WTC11 (cell line): ENCODE data around the gene TVP23C. TPM values are rescaled to one million over a fixed set of nuclear protein-coding genes. Genes with fewer than 3 reads are reported as not detected.

Experiments
- ATAC-seq: fragments of 200-7000 bp; cut with Tn5 transposase; 2 replicates; pipeline ENCODE4 v1.10.0; 2021; ENCODE audit warnings: mild to moderate bottlenecking, moderate library complexity
- CTCF ChIA-PET: fragments of 300-600 bp; sonication (Branson Sonifier 250); formaldehyde crosslinking; loops from one replicate; lab custom pipeline; 2021; ENCODE audit warnings: antibody characterized with exemption; lab: Charles Lee
- POLR2A ChIA-PET: fragments of 350-600 bp; sonication (Branson Sonifier 250); formaldehyde crosslinking; loops from one replicate; lab custom pipeline; 2021; ENCODE audit warnings: antibody characterized with exemption; lab: Charles Lee
- DNase-seq: peaks from one replicate; pipeline ENCODE4 v3.0.0; 2021; ENCODE audit warnings: low spot score
- H3K27ac Mint-ChIP-seq: 2 replicates; pipeline ENCODE4 v1.8.0; 2021; ENCODE audit warnings: mixed read lengths
- H3K27me3 Mint-ChIP-seq: 2 replicates; pipeline ENCODE4 v1.8.0; 2021; ENCODE audit warnings: low read depth, mild to moderate bottlenecking, moderate library complexity, mixed read lengths
- H3K36me3 Mint-ChIP-seq: 2 replicates; pipeline ENCODE4 v1.8.0; 2021; ENCODE audit warnings: mixed read lengths
- H3K4me1 Mint-ChIP-seq: 2 replicates; pipeline ENCODE4 v1.8.0; 2022; ENCODE audit warnings: mixed read lengths
- H3K4me3 Mint-ChIP-seq: 2 replicates; pipeline ENCODE4 v1.8.0; 2021; ENCODE audit warnings: mild to moderate bottlenecking, moderate library complexity, mixed read lengths
- H3K9me3 Mint-ChIP-seq: 2 replicates; pipeline ENCODE4 v1.8.0; 2021; ENCODE audit warnings: mixed read lengths
- AR ChIP-seq: fragments of 250-450 bp; sonication (Bioruptor Pico); IDR thresholded peaks from 2 replicates; pipeline ENCODE4 v1.9.0; 2021; ENCODE audit warnings: mild to moderate bottlenecking
- ATF1 ChIP-seq: sonication (generic); formaldehyde crosslinking; IDR thresholded peaks from 2 replicates; pipeline ENCODE4 v1.8.1; 2023; ENCODE audit warnings: mild to moderate bottlenecking, moderate library complexity, missing genetic modification reagents
- ATF6 ChIP-seq: sonication (generic); formaldehyde crosslinking; IDR thresholded peaks from 2 replicates; pipeline ENCODE4 v1.8.1; 2023; ENCODE audit warnings: mild to moderate bottlenecking, missing genetic modification reagents
- ELF4 ChIP-seq: sonication (generic); formaldehyde crosslinking; IDR thresholded peaks from 2 replicates; pipeline ENCODE4 v1.8.1; 2022; ENCODE audit warnings: low read depth, mild to moderate bottlenecking, moderate library complexity, missing genetic modification reagents
- ERG ChIP-seq: fragments of 250-450 bp; sonication (Bioruptor Pico); IDR thresholded peaks from 2 replicates; pipeline ENCODE4 v1.8.0; 2021; ENCODE audit warnings: mild to moderate bottlenecking
- ESRRA ChIP-seq: sonication (generic); formaldehyde crosslinking; IDR thresholded peaks from 2 replicates; pipeline ENCODE4 v1.8.1; 2022; ENCODE audit warnings: mild to moderate bottlenecking, missing genetic modification reagents, borderline replicate concordance
- FOXJ3 ChIP-seq: sonication (generic); formaldehyde crosslinking; IDR thresholded peaks from 2 replicates; pipeline ENCODE4 v1.9.0; 2021; ENCODE audit warnings: missing genetic modification reagents, mild to moderate bottlenecking, borderline replicate concordance
- FOXP1 ChIP-seq: sonication (generic); formaldehyde crosslinking; IDR thresholded peaks from 2 replicates; pipeline ENCODE4 v1.8.0; 2022; ENCODE audit warnings: missing genetic modification reagents, mild to moderate bottlenecking, moderate library complexity, borderline replicate concordance
- FOXP4 ChIP-seq: sonication (generic); formaldehyde crosslinking; IDR thresholded peaks from 2 replicates; pipeline ENCODE4 v1.8.0; 2022; ENCODE audit warnings: mild to moderate bottlenecking, missing genetic modification reagents
- GTF2I ChIP-seq: fragments of 250-450 bp; sonication (Bioruptor Pico); conservative IDR thresholded peaks from 2 replicates; pipeline ENCODE4 v1.4.0; 2021; ENCODE audit warnings: mild to moderate bottlenecking
- KAT7 ChIP-seq: sonication (generic); formaldehyde crosslinking; IDR thresholded peaks from 2 replicates; pipeline ENCODE4 v1.8.1; 2023; ENCODE audit warnings: missing genetic modification reagents, mild to moderate bottlenecking, borderline replicate concordance
- PRRX2 ChIP-seq: fragments of 250-450 bp; sonication (Bioruptor Pico); IDR thresholded peaks from 2 replicates; pipeline ENCODE4 v1.8.0; 2021; ENCODE audit warnings: mild to moderate bottlenecking
- RORB ChIP-seq: fragments of 250-450 bp; sonication (Bioruptor Pico); IDR thresholded peaks from 2 replicates; pipeline ENCODE4 v1.9.0; 2021; ENCODE audit warnings: mild to moderate bottlenecking
- SOX15 ChIP-seq: fragments of 250-450 bp; sonication (Bioruptor Pico); IDR thresholded peaks from 2 replicates; pipeline ENCODE4 v1.9.0; 2021; ENCODE audit warnings: mild to moderate bottlenecking
- TP53 ChIP-seq: sonication (generic); formaldehyde crosslinking; IDR thresholded peaks from 2 replicates; pipeline ENCODE4 v1.8.1; 2023; ENCODE audit warnings: mild to moderate bottlenecking, missing genetic modification reagents
- ZNF121 ChIP-seq: sonication (generic); formaldehyde crosslinking; IDR thresholded peaks from 2 replicates; pipeline ENCODE4 v1.8.0; 2023; ENCODE audit warnings: missing genetic modification reagents
- ZNF219 ChIP-seq: sonication (generic); formaldehyde crosslinking; IDR thresholded peaks from 2 replicates; pipeline ENCODE4 v1.8.0; 2023; ENCODE audit warnings: missing genetic modification reagents, mild to moderate bottlenecking, borderline replicate concordance
- ZNF281 ChIP-seq: sonication (generic); formaldehyde crosslinking; IDR thresholded peaks from 2 replicates; pipeline ENCODE4 v1.8.0; 2023; ENCODE audit warnings: mild to moderate bottlenecking, missing genetic modification reagents
- ZNF416 ChIP-seq: fragments of 250-450 bp; sonication (Bioruptor Pico); IDR thresholded peaks from 2 replicates; pipeline ENCODE4 v1.9.0; 2021; ENCODE audit warnings: mild to moderate bottlenecking, inconsistent platforms
- ZNF671 ChIP-seq: fragments of 250-450 bp; sonication (Bioruptor Pico); IDR thresholded peaks from 2 replicates; pipeline ENCODE4 v1.8.0; 2021; ENCODE audit warnings: mild to moderate bottlenecking
- ZSCAN18 ChIP-seq: fragments of 250-450 bp; sonication (Bioruptor Pico); IDR thresholded peaks from 2 replicates; pipeline ENCODE4 v2.1.2; 2022; ENCODE audit warnings: mild to moderate bottlenecking, moderate library complexity
- total RNA-seq: library from RNA; stranded (reverse); gene quantifications from 3 replicates; pipeline ENCODE4 v1.2.3, GENCODE V29; 2021

The TVP23C gene
- total RNA-seq, 1 experiment from 2014 or later, result 16.9 TPM

- TF ChIP-seq AR, result no peak
- TF ChIP-seq FOXP1 (CRISPR knock-in tag), result no peak
- TF ChIP-seq ATF1 (CRISPR knock-in tag), result no peak
- TF ChIP-seq ZNF416 (CRISPR knock-in tag), result no peak
- no peak for TF ChIP-seq ELF4
Measured at GRCh38 chr17:15470536-15470935, 92.7 kb downstream of the TVP23C start (continued).

GRCh38 chr17:15469260-15469659 lies 94.0 kb downstream of the TVP23C start:
- Mint-ChIP-seq H3K4me3 (no peak overlapping the region), H3K36me3 (peaks cover 6% of the 10 kb centered on the region; the same call in 1 of the 2 replicates), H3K9me3 (no peaks in the 10 kb centered on the region), H3K4me1 (peaks cover 10% of the 10 kb centered on the region)
- TF ChIP-seq RORB (CRISPR knock-in tag) (no peak), ESRRA (CRISPR knock-in tag) (no peak), ZSCAN18 (no peak), ZNF121 (CRISPR knock-in tag) (no peak), ERG (CRISPR knock-in tag) (no peak), TP53 (no peak), ATF6 (CRISPR knock-in tag) (no peak), FOXJ3 (no peak), KAT7 (CRISPR knock-in tag) (no peak), ZNF671 (CRISPR knock-in tag) (no peak), FOXP4 (CRISPR knock-in tag) (no peak), PRRX2 (CRISPR knock-in tag) (no peak), ZNF219 (CRISPR knock-in tag) (no peak), ZNF281 (CRISPR knock-in tag) (no peak), GTF2I (CRISPR knock-in tag) (no peak), SOX15 (no peak)
- TF ChIP-seq, all 79 proteins: peak for 0
- H3K27me3 Mint-ChIP-seq, result no peaks in the 10 kb centered on the region
- no peak for DNase-seq
- H3K27ac Mint-ChIP-seq, result no peak overlapping the region
- ChIA-PET CTCF (interaction anchor here (2.8 kb wide), 1 partner anchor 34 kb away, joined by 12 read pairs; no protein-coding TSS in a partner anchor), POLR2A (no interaction called here)
- no peak for ATAC-seq
